IMR-90 (cell line): Measurements from ENCODE around the gene AFF2.

Experiments
- BHLHE40 ChIP-seq: fragments of 150-350 bp; IDR thresholded peaks from 2 replicates; pipeline ENCODE4 v1.6.1; 2016; ENCODE audit warnings: mild to moderate bottlenecking, low read depth, low read length
- CEBPB ChIP-seq: IDR thresholded peaks from 2 replicates; pipeline ENCODE4 v1.6.1; 2012; ENCODE audit warnings: low read depth, low read length, improper control_type of control experiment
- CTCF ChIP-seq: conservative IDR thresholded peaks from 2 replicates; pipeline ENCODE4 v1.5.1; 2012; ENCODE audit warnings: mild to moderate bottlenecking, low read depth, low read length, improper control_type of control experiment
- MAFK ChIP-seq: IDR thresholded peaks from 2 replicates; pipeline ENCODE4 v1.6.1; 2012; ENCODE audit warnings: low read depth, low read length, improper control_type of control experiment
- POLR2A ChIP-seq: IDR thresholded peaks from 2 replicates; pipeline ENCODE4 v1.6.1; 2012; ENCODE audit warnings: mild to moderate bottlenecking, low read depth, low read length
- RAD21 ChIP-seq: IDR thresholded peaks from 2 replicates; pipeline ENCODE4 v1.6.1; 2012; ENCODE audit warnings: low read length, improper control_type of control experiment
- RFX5 ChIP-seq: IDR thresholded peaks from 2 replicates; pipeline ENCODE4 v1.8.0; 2012; ENCODE audit warnings: low read depth, mild to moderate bottlenecking, low read length, moderate library complexity
- SMC3 ChIP-seq: fragments of 150-350 bp; IDR thresholded peaks from 2 replicates; pipeline ENCODE4 v1.6.1; 2016; ENCODE audit warnings: low read depth, mild to moderate bottlenecking, antibody characterized with exemption, low read length, moderate library complexity
- USF2 ChIP-seq: fragments of 150-350 bp; IDR thresholded peaks from 2 replicates; pipeline ENCODE4 v1.6.1; 2017; ENCODE audit warnings: mild to moderate bottlenecking, antibody characterized with exemption, low read length, low read depth

GRCh38 chrX:148871422-148872160 is 371.2 kb downstream of the AFF2 start:
- TF ChIP-seq CTCF, result no peak
- no peak for TF ChIP-seq POLR2A
- peak; percentile 34; the same call in 1 of the 2 replicates for TF ChIP-seq BHLHE40
- no peak for TF ChIP-seq RAD21
- TF ChIP-seq USF2, result no peak
- no peak for TF ChIP-seq RFX5
- TF ChIP-seq MAFK, result no peak
- TF ChIP-seq SMC3, result no peak
- no peak; the same call in 1 of the 2 replicates for TF ChIP-seq CEBPB
